K562 (cell line): ENCODE results near the gene DENND4C.
A peak's percentile ranks its signal among the peaks of the same experiment; 100 is the strongest.

Source experiments
- BRF1 ChIP-seq: IDR thresholded peaks from 3 replicates; pipeline ENCODE4 v1.6.1; 2011; ENCODE audit warnings: borderline replicate concordance, mild to moderate bottlenecking; ENCODE audit not compliant: insufficient read length; ENCODE audit errors: extremely low read depth
- POLR2AphosphoS2 ChIP-seq: IDR thresholded peaks from 2 replicates; pipeline ENCODE4 v1.6.1; 2012; ENCODE audit warnings: low read length, improper control_type of control experiment

DNA sequence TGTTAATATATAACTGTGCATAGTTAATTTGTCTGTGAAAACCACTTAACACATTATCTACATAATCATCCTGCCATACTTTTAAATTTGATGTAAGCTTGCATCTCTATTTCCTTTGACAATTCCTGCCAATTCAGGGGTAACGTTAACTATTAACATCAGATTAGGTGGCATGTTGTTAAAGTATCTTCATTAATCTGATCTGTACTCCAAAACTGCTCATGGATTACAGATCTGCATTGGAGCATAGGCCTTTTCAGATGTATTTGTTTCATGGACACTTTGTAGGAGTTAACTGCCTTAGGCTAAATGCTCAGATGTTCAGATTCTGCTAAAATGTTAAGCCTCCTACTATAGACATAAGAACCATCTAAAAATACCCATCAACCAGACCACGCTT lies 146.4 kb downstream of the DENND4C start:
- TF ChIP-seq POLR2AphosphoS2 = peak; percentile 78; the same call in 1 of the 2 replicates
- TF ChIP-seq BRF1 = no peak
